NCI-H82 (cell line): ENCODE results near the gene GJB5.

Source experiments
- DNase-seq: peaks from one replicate; lab custom pipeline; 2025; lab: John Stamatoyannopoulos, UW

The GJB5 gene

DNA sequence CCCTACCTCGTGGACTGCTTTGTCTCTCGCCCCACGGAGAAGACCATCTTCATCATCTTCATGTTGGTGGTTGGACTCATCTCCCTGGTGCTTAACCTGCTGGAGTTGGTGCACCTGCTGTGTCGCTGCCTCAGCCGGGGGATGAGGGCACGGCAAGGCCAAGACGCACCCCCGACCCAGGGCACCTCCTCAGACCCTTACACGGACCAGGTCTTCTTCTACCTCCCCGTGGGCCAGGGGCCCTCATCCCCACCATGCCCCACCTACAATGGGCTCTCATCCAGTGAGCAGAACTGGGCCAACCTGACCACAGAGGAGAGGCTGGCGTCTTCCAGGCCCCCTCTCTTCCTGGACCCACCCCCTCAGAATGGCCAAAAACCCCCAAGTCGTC, 39.9 kb downstream of the GJB5 start:
- DNase-seq, result no peak

DNA sequence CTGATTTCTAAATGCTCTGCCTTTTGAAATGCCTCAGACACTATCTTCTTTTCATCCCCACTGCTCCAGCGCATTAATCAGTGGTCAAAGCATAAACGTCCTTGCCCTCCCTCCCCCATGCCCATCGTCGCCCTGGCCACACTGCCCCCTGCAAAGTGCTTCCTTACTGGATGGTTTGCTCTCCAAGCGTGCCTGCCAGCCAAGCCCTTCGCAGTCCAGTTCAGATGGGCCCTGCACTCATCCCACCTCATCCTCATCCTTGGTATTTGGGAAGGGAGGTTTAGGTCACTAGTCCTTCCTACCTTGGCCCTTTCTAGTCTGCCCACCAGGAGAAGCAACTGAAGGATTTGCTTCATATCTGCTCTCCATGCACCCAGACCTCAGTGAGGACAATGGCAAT, 41.1 kb downstream of the GJB5 start:
- DNase-seq, result no peak

GRCh38 chr1:34796990-34797389, 42.1 kb downstream of the GJB5 start:
- DNase-seq, result no peak

- DNase-seq, result no peak
Observed at GRCh38 chr1:34800214-34800613, 45.4 kb downstream of the GJB5 start.

GRCh38 chr1:34803770-34804169, 48.9 kb downstream of the GJB5 start:
- no peak for DNase-seq

DNA sequence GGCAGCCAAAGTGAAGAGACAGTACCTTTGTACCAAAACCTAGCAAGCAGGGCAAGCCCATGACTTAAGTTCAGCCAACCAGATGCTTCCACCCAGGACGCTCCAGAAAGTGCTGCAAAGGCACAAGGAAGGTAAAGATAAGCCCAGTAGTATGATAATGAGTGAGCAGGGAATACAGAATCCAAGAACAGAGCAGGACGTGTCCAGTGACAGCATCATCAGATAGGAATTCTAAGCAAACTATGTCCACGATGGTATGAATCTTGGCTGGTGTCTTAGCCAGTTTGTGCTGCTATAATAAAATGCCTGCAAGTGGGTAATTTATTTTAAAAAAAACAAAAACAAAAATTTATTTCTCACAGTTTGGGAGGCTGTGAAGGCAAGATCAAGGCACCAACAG, 51.5 kb downstream of the GJB5 start:
- DNase-seq, result no peak
